HG03457 (cell line): ENCODE data around the gene ILK.

Source experiments
- ATAC-seq: cut with Tn5 transposase; IDR thresholded peaks from one replicate; pipeline ENCODE4 v1.9.1; 2021; ENCODE audit warnings: moderate number of reproducible peaks; ENCODE audit not compliant: unreplicated experiment

The ILK gene

GRCh38 chr11:6654281-6655019 lies 50.9 kb downstream of the ILK start:
- no peak for ATAC-seq

DNA sequence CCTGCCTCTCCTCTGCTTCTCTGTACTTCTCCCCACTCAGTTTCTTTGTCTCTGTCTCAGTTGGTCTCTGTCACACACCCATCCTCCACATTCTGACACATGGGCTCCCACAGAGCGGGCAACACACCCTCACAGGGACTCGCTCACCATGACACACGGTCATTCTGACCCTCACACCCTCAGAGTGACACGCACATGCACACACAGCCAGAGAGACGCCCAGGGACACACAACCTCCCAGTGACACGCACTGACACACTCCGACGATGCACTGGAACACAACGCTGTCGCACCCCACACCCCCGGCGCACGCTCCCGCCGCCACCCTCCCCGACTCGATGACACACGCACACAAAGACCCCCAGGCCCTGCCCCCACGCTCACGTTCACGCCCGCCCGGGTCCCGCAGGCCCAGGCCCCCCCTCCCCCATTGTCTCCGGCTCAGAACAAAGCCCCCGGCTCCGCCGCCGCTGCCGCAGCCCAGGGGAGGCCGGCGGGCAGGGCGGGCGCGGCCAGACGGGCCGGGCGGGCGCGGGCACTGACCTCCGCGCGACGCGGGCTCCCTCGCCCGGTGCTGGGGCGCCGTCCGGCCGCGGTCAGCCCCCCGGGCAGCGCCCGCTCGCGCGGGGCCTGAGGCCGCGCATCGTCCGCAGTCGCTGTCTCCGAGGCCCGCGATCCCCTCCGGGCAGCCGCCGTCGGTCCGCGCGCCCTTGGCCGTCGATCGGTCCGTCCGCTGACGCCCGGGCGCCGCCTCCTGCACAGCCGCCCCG lies 51.6 kb downstream of the ILK start:
- ATAC-seq = no peak

- no peak for ATAC-seq
These were observed 52.4 kb downstream of the ILK start, which contains the start of gene DCHS1 for GRCh38 chr11:6655790-6656583. Gene DCHS1, minus strand, starts transcription at chr11:6655809. Its CDS starts 14,196 bp downstream, at chr11:6641613.

DNA sequence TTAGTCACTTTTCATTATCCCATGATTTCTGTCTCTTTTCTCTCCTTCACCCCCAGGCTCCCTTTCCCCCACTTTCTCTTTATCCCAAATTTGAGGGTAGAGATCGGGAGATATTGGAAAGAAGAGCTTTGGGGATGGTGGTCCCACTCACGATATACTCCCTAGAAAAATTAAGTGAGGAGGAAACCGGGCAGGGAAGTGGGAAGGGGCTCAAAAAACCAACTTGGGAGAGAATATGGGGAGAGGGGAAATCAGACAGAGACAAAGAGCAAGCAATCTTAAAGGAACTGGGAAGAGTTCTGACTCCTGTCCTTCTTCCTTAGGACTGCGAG lies 53.0 kb downstream of the ILK start:
- no peak for ATAC-seq

DNA sequence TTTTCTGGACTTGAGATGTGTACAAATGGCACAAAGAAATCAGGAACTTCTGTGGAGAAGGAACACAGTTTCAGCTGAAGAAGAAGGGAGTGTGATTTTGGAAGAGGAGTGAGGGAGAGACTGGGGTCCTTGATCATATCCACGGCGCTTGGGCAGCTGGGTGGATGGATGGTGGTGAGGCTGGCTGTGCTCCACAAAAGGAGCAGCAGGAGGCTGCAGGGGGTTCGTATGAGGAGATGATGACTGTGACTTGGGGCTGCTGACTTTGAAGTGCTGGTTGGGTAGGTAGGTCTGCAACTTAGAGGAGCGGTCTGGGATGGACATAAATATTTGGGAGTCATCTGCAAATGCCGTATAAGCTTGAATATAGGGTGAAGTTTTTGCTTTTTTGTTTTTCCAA lies 53.4 kb downstream of the ILK start:
- ATAC-seq = no peak

DNA sequence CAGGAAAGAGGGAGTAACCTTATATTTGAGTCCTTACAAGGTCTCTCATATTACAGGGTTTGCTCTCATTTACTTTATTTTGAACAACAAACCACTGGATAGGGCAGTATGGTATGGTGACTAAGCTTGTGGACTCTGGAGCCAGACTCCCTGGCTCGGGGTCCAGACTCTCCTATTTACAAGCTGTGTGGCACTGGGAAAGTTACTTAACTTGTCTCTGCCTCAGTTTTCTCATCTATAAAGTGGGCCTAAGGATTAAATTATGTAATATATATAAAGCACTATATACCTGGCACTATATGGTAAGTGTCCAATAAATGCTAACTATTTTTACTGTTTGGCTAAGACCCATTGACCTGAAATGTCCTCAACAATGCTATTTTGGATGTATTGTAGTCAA lies 53.8 kb downstream of the ILK start:
- ATAC-seq = no peak

- ATAC-seq = no peak
These were observed 55.1 kb downstream of the ILK start for GRCh38 chr11:6658647-6659046.
